HepG2 (cell line): ENCODE measurements around the gene SLC35B4. TPM values are rescaled to one million over a fixed set of nuclear protein-coding genes. Genes with fewer than 3 reads are reported as not detected.

Source experiments
- ARNT2 ChIP-seq: sonication (generic); formaldehyde crosslinking; IDR thresholded peaks from 2 replicates; pipeline ENCODE4 v1.8.0; 2022; ENCODE audit warnings: mild to moderate bottlenecking, low read depth, missing genetic modification reagents, moderate library complexity
- CBX2 ChIP-seq, 2 experiments: fragments of 200-600 bp in 1 of 2; sonication (generic); formaldehyde crosslinking in 1 of 2; IDR thresholded peaks; 2 replicates each; pipeline versions ENCODE4 v1.7.0 to v1.8.1; 2018 to 2022; ENCODE audit warnings: low read depth in 2 of 2, low read length in 1 of 2, mild to moderate bottlenecking in 1 of 2, missing genetic modification reagents in 1 of 2
- CSRNP1 ChIP-seq: sonication (generic); formaldehyde crosslinking; IDR thresholded peaks from 2 replicates; pipeline ENCODE4 v1.8.1; 2023; ENCODE audit warnings: mild to moderate bottlenecking, missing genetic modification reagents
- DMTF1 ChIP-seq: sonication (generic); formaldehyde crosslinking; IDR thresholded peaks from 2 replicates; pipeline ENCODE4 v1.4.0; 2020; ENCODE audit warnings: mild to moderate bottlenecking, missing genetic modification reagents
- DNMT1 ChIP-seq: sonication (generic); formaldehyde crosslinking; IDR thresholded peaks from 2 replicates; pipeline ENCODE4 v1.5.1; 2020; ENCODE audit warnings: mild to moderate bottlenecking, missing genetic modification reagents
- FOXK1 ChIP-seq: sonication (generic); formaldehyde crosslinking; IDR thresholded peaks from 2 replicates; pipeline ENCODE4 v1.4.0; 2020; ENCODE audit warnings: low read depth, missing genetic modification reagents, borderline replicate concordance
- KDM4B ChIP-seq: sonication (generic); formaldehyde crosslinking; IDR thresholded peaks from 2 replicates; pipeline ENCODE4 v1.4.0; 2020; ENCODE audit warnings: missing genetic modification reagents
- MAF1 ChIP-seq: sonication (generic); formaldehyde crosslinking; IDR thresholded peaks from 2 replicates; pipeline ENCODE4 v1.5.0; 2020; ENCODE audit warnings: missing genetic modification reagents, borderline replicate concordance
- POGK ChIP-seq: sonication (generic); formaldehyde crosslinking; conservative IDR thresholded peaks from 2 replicates; pipeline ENCODE4 v1.8.0; 2022; ENCODE audit warnings: mild to moderate bottlenecking, moderate library complexity, missing genetic modification reagents
- ZBTB1 ChIP-seq: sonication (generic); formaldehyde crosslinking; IDR thresholded peaks from 2 replicates; pipeline ENCODE4 v1.4.0; 2020; ENCODE audit warnings: missing genetic modification reagents, borderline replicate concordance
- ZBTB37 ChIP-seq: sonication (generic); formaldehyde crosslinking; IDR thresholded peaks from 2 replicates; pipeline ENCODE4 v1.4.0; 2020; ENCODE audit warnings: mild to moderate bottlenecking, missing genetic modification reagents
- ZMYM4 ChIP-seq: sonication (generic); formaldehyde crosslinking; IDR thresholded peaks from 2 replicates; pipeline ENCODE4 v1.8.1; 2023; ENCODE audit warnings: mild to moderate bottlenecking, missing genetic modification reagents
- polyA plus RNA-seq, 8 experiments: library from polyadenylated mRNA; depleted of rRNA in 3 of 8; stranded (reverse) in 7 of 8; unstranded in 1 of 8; fragments of >200 nt; fragmentation: Illumina TruSeq in 4 of 8; extraction: Trizol in 4 of 8; gene quantifications; 2 replicates each; pipeline versions ENCODE4 v1.2.1 to v1.2.3, GENCODE V29; 2011 to 2016; ENCODE audit warnings: low read depth in 4 of 8, missing spikeins in 1 of 8, mixed read lengths in 1 of 8; ENCODE audit not compliant: insufficient read depth in 1 of 8
- total RNA-seq, 5 experiments: library from RNA; depleted of rRNA; stranded (reverse); fragments of >200 nt; fragmentation: Illumina TruSeq; extraction: Trizol; gene quantifications; 2 replicates each; pipeline ENCODE4 v1.2.3, GENCODE V29; 2016; ENCODE audit warnings: low read depth in 1 of 5
- TF ChIP-seq, protein P1 (sequence below): sonication (generic); formaldehyde crosslinking; IDR thresholded peaks from 2 replicates; pipeline ENCODE4 v1.9.0; 2021; ENCODE audit warnings: mild to moderate bottlenecking, missing genetic modification reagents

Gene SLC35B4
- total and polyA plus RNA-seq, 2 of the 13 experiments (the other 11 are each of a cell fraction or from before 2014, with no cell fraction given) = 17.1 to 17.8 TPM

- TF ChIP-seq, protein P1, sequence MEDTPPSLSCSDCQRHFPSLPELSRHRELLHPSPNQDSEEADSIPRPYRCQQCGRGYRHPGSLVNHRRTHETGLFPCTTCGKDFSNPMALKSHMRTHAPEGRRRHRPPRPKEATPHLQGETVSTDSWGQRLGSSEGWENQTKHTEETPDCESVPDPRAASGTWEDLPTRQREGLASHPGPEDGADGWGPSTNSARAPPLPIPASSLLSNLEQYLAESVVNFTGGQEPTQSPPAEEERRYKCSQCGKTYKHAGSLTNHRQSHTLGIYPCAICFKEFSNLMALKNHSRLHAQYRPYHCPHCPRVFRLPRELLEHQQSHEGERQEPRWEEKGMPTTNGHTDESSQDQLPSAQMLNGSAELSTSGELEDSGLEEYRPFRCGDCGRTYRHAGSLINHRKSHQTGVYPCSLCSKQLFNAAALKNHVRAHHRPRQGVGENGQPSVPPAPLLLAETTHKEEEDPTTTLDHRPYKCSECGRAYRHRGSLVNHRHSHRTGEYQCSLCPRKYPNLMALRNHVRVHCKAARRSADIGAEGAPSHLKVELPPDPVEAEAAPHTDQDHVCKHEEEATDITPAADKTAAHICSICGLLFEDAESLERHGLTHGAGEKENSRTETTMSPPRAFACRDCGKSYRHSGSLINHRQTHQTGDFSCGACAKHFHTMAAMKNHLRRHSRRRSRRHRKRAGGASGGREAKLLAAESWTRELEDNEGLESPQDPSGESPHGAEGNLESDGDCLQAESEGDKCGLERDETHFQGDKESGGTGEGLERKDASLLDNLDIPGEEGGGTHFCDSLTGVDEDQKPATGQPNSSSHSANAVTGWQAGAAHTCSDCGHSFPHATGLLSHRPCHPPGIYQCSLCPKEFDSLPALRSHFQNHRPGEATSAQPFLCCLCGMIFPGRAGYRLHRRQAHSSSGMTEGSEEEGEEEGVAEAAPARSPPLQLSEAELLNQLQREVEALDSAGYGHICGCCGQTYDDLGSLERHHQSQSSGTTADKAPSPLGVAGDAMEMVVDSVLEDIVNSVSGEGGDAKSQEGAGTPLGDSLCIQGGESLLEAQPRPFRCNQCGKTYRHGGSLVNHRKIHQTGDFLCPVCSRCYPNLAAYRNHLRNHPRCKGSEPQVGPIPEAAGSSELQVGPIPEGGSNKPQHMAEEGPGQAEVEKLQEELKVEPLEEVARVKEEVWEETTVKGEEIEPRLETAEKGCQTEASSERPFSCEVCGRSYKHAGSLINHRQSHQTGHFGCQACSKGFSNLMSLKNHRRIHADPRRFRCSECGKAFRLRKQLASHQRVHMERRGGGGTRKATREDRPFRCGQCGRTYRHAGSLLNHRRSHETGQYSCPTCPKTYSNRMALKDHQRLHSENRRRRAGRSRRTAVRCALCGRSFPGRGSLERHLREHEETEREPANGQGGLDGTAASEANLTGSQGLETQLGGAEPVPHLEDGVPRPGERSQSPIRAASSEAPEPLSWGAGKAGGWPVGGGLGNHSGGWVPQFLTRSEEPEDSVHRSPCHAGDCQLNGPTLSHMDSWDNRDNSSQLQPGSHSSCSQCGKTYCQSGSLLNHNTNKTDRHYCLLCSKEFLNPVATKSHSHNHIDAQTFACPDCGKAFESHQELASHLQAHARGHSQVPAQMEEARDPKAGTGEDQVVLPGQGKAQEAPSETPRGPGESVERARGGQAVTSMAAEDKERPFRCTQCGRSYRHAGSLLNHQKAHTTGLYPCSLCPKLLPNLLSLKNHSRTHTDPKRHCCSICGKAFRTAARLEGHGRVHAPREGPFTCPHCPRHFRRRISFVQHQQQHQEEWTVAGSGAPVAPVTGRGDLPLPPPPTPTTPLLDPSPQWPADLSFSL (CRISPR knock-in tag) = peak; percentile 98
- no peak for TF ChIP-seq MAF1 (CRISPR knock-in tag)
- TF ChIP-seq KDM4B (CRISPR knock-in tag) = no peak
- no peak for TF ChIP-seq CBX2 (IDR thresholded peaks at IDR 0.05; ENCODE audit: low read depth, low read length)
- no peak for TF ChIP-seq CBX2 (CRISPR knock-in tag; IDR thresholded peaks at IDR 0.05; ENCODE audit: low read depth)
- TF ChIP-seq CSRNP1 (CRISPR knock-in tag) = no peak
- no peak for TF ChIP-seq ZBTB1 (CRISPR knock-in tag)
- no peak for TF ChIP-seq DNMT1 (CRISPR knock-in tag)
- 0 out of 2 replicates have a peak, but pooled peaks have one; percentile 36 for TF ChIP-seq ARNT2 (CRISPR knock-in tag)
- peak; percentile 61; the same call in 1 of the 2 replicates for TF ChIP-seq FOXK1 (CRISPR knock-in tag)
- no peak for TF ChIP-seq DMTF1 (CRISPR knock-in tag)
- TF ChIP-seq ZMYM4 (CRISPR knock-in tag) = no peak
- no peak for TF ChIP-seq ZBTB37 (CRISPR knock-in tag)
- TF ChIP-seq POGK (CRISPR knock-in tag) = peak; percentile 52; the same call in 1 of the 2 replicates
Measured at GRCh38 chr7:134293002-134293740, 23.6 kb downstream of the SLC35B4 start (continued).
